G401.6 (cell line): ENCODE results near the gene PRKN.

ENCODE experiments used
- FAIRE-seq: peaks from 2 replicates; lab custom pipeline; 2012; peaks lifted over from hg19 to GRCh38; lab: Jason Lieb, UNC

Gene PRKN

DNA sequence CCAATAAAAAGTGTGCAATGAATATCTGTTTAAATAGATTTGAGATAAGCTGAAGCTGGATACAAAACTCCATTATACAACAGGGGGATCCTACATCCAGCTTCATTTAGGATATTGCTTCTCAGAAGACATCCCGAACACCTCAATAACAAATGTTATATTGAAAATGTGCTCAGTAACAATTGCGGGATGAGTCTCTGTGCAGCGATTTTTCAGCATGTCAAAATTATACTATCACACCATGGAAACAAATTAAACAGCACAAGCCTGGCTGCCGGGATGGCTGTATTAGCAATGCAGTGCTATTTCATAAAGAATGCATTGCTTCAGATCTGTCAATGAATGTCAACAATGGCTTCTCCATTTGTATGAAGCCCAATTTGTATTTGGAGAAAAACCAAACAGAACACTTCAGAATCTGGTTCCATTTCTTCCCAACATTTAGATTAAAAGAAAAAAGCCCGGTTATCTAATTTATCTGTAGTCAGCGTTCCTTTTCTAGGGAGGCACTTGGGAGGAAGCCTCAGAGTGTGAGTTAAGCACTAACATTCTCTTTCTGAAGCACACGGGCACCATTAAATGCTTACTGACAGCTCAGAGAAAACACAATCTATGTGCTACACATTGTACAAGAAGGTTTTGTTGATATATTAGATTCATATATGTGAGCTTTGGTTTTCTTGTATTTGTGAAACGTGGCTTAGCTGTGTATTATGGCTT, 1142.8 kb downstream of the PRKN start:
- no peak for FAIRE-seq

GRCh38 chr6:161584051-161584450, 1143.5 kb downstream of the PRKN start:
- FAIRE-seq: no peak

GRCh38 chr6:161583584-161583983, 1144.0 kb downstream of the PRKN start:
- no peak for FAIRE-seq

DNA sequence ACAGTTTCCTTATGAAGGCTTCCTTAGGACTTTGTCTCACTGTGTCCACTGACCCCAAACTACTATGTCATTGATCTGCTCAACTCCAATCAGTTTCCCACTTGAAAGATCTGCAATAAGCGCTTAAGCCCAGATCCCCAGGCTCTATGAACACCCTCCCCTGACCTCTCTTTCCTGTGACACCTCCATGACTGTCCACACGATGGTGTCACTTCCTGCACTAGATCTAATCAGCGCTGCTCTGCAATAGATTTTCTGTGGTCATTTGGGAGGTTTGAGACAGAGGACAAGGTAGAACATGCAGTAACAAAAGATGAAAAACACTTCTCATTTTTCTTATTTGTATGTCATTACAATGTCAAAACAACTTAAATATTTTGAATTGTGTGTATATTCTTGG, 1149.1 kb downstream of the PRKN start:
- no peak for FAIRE-seq

DNA sequence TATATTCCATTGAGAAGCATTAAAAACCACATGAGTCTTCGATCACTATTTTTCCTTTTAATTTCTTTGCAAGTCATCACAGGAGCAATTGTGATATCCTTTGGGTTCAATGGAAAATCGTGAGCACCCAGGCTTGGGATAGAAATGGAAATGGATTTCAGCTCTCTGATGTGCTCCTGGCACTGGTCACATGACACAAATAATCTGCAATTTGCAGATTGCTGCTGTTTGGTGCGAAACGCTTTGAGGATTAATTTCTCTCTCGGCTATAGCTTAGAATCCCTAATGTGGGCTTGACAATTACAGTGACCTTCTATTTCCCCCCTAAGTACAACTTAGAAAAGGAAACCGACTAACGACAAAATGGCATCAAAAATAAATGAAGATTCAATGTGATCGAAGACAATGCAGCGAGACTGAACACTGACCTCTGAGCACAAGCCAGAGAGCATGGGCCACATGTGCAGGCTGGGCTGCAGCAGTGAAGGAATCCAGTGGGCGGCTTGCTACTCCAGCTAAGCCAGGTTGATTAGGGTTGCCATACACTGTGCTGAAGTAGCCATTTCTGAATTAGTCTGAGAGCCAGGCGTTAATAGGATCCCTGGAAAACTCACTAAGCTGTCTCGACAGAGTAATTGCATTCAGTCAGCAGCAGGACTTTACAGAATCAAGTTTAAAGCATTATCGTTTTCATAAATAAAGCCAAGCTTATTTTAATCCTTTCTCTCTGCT, 1151.9 kb downstream of the PRKN start:
- no peak for FAIRE-seq

GRCh38 chr6:161568885-161569456, 1158.6 kb downstream of the PRKN start:
- no peak for FAIRE-seq

DNA sequence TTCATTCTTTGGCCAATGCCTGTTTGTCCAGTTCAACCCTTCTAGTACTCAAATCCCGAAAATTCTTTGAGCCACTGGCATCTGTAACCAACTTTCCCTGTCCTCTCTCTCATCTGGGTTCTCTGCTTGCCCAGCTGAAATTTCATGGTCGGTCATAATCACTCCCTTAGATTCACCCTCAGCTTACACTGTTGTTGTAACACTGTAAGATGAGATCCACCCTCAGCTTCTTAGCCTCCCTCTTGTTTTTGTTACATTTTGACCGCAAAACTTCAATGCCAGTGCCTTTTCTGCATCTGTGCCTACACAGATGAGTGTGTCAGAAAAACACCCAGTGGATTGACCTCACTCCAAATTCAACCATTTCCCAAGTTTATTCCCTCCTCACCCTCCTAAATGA, 1162.6 kb downstream of the PRKN start:
- FAIRE-seq: no peak

GRCh38 chr6:161561908-161562307, 1165.7 kb downstream of the PRKN start:
- no peak for FAIRE-seq

DNA sequence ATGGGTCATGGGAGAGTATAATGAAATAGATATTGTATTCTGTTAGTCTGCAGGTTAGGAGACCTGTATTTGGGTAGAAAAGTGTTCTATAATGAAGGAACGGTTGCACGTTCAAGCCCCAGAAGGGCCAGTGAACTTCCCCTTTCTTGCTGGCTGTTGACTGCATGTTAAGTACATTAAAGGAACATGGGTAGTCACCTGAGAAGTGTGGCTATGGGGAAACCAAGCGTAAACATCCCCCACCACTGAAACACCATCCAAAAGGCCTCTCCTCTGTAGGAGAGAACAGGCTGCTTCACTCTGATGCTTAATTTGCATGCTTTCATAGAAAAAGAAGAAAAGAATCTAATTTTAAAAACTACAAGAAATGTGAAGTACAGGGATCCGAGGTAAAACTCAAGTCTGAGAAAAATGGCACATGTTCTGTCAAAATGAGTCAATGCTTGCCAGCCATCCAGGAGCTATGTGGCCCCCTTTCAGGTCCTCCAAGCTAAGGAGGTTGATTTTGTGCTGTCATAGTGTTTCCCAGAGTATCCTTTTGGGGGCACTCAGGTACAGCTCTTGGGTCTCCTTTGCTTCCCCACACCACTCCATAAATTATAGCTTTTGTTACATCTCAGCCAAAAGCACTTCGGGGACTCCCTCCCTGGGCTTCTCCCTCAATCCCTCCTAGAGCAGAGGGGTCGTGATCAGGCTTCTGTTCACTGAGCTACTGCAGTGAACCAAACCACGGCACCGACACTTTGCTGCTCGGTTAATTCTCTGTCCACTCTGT, 1170.0 kb downstream of the PRKN start:
- FAIRE-seq: no peak

DNA sequence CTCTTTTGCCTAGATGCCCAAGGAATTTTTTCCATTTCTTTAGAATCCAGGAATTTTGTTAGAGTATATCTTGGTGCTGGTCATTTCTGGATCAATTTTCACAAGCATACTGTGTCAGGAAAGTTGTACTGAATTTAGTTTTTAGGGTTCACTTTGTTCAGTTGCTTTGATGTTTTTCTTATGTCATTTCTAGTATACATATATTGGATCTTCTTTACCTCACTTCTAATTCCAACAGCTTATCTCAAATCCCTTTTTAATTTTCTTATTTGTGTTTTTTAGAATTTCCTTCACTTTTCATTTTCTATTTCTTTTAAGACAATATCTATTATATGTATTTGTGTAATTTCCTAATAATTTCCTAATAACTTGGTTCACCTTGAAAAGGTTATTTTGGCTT, 1172.7 kb downstream of the PRKN start:
- FAIRE-seq: no peak

DNA sequence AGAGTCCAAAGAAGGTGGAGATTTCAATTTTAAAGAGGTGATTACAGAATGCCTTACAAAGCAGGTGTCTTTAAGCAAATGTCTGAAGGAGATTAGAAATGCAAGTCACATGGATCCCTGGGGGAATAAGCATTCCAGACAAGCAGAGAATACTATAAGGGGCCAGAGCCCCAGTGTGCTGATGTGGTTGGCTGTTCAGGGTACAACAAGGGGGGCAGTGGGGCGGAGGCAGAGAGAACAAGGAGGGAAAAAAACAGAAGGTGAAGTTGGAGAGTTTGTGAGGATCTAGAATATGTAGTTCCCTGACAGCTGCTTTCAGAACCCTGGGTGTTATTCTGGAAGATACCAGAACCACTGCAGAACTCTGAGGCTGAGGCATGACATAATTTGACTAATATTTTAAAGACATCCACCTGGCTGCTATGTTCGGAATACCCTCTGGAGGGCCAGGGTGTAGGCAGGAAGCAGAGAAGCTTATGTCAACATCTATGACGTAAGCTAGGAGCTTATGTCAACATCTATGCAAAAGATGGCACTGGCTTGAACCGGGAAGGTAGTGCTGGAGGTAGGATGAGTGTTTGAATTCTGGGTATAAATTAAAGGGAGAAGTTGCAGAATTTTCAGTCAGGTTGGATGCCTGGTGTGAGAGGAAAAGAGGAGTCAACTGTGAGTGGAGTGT, 1177.5 kb downstream of the PRKN start:
- no peak for FAIRE-seq

GRCh38 chr6:161548713-161549296, 1178.8 kb downstream of the PRKN start:
- FAIRE-seq: no peak

DNA sequence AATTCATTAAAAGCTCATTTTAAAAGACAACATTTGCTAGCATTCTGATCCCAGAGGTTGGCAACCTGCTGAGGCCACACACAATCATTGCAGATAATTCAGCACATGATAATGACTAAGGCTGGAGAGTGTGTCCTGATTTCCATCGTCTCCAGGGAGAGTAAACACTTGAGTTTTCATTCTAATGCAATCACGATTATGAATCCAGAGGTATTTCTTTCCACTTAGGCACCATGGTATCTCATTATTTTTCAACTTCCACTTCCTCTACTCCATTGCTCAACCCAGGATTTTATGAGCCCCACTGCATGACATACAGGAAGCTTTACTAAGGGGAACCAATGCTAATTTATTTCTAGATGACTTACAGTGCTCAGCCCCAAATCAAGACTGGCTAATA, 1179.9 kb downstream of the PRKN start:
- no peak for FAIRE-seq

DNA sequence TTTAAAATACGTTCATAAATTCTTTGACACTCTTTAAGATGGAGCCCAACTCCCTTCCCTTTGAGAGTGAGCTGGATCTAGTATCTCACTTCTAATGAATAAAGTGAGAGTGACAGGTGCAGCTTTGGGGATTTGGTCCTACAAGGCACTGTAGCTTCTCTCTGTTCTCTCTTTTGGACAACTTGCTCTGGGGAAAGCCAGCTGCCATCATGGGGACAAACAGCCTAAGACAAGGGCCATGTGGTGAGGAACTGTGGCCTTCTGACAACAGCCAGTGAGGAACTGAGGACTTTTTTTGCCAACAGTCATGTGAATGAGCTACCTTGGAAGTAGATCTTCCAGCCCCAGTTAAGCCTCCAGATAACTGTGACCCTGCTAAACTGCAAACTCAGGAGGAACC, 1180.9 kb downstream of the PRKN start:
- no peak for FAIRE-seq

DNA sequence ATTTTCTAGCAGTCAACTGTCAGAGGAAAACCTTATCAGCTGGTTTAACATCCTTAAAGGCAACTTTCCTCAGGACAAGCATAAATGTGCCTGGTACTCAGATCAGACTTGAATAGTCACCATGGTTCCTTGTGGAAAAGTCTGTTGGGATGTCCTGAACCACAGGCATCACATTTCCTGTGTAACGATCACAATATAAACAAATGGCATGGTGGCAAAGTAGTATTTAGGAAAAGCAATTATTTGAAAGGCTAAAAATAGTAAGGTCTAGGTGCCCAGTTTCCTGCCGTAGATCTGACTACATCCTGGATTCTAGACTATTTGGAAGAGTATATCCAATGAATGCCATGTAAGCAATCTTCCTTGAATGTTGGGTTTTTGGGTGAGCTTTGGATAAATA, 1181.8 kb downstream of the PRKN start:
- no peak for FAIRE-seq

- no peak for FAIRE-seq
Observed at GRCh38 chr6:161544801-161545480, 1182.6 kb downstream of the PRKN start.

GRCh38 chr6:161543684-161544309, 1183.8 kb downstream of the PRKN start:
- FAIRE-seq: no peak

- no peak for FAIRE-seq
Observed at GRCh38 chr6:161542346-161542980, 1185.1 kb downstream of the PRKN start.

DNA sequence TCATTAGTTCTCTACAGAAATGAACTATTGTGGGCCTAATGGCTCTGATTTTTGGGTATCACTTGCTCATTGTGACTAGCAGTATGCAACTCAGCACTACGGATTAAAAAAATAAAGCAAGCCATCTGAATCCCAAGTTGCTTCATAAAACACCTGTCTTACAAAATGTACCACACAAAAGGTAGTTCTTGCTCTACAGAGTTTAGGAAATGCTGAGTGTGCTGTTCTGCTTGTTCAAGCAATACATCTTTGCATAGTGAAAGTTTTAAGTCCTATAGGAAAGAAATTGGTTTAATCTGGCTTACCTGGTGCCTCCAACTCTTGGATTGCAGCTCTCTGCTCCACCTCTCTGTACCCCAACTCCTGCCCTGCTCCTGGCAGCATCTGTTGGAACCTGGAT, 1187.0 kb downstream of the PRKN start:
- no peak for FAIRE-seq

DNA sequence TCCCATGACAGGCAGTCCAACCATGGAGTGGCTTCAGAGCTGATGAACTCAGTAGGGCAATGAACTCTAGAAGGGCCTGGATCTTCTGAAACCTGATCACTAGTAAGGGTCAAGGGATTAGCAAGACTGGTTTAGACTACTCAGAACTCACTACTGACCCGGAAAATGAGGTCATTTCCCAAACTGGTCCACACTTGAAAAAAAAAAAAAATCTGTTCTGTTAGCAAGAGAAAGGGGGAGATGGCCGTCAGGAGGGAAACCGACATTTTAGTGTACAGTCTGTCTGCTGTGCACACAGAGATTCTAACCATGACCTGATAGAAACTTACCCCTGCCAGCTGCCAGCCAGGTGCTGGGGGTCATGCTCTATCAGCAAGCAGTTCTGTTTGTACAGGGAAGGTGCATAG, 1191.3 kb downstream of the PRKN start:
- FAIRE-seq: no peak
